Brain microvascular endothelial cell (primary cell): ENCODE measurements around the gene TMEM165.

Experiments used
- DNase-seq: peaks from one replicate; pipeline ENCODE4 v3.0.0-alpha.2; 2020
- H3K27ac ChIP-seq: fragments of 250-450 bp; sonication (Bioruptor Pico); 2 replicates; pipeline ENCODE4 v1.5.1; 2020; ENCODE audit warnings: mild to moderate bottlenecking, moderate library complexity
- H3K27me3 ChIP-seq: fragments of 250-450 bp; sonication (Bioruptor Pico); replicated peaks from 2 replicates; pipeline ENCODE4 v1.5.1; 2020; ENCODE audit warnings: mild to moderate bottlenecking
- H3K36me3 ChIP-seq: fragments of 250-450 bp; sonication (Bioruptor Pico); replicated peaks from 2 replicates; pipeline ENCODE4 v1.5.1; 2020; ENCODE audit warnings: mild to moderate bottlenecking
- H3K4me3 ChIP-seq: 2 replicates; pipeline ENCODE4 v1.5.1; 2011; ENCODE audit warnings: low read depth, mild to moderate bottlenecking, control low read depth, low read length, moderate library complexity
- in situ Hi-C: cut with HindIII; loops from 2 replicates; pipeline ENCODE4 v1.10.0; 2017; ENCODE audit warnings: low sequenced_read_pairs, low pct_ligation_motif_present
- TF ChIP-seq, protein P1 (sequence below): IDR thresholded peaks from 2 replicates; pipeline ENCODE4 v1.5.1; 2011; ENCODE audit warnings: low read depth, mild to moderate bottlenecking, moderate library complexity, low read length, control low read depth, inconsistent platforms; ENCODE audit errors: missing control alignments

The TMEM165 gene

DNA sequence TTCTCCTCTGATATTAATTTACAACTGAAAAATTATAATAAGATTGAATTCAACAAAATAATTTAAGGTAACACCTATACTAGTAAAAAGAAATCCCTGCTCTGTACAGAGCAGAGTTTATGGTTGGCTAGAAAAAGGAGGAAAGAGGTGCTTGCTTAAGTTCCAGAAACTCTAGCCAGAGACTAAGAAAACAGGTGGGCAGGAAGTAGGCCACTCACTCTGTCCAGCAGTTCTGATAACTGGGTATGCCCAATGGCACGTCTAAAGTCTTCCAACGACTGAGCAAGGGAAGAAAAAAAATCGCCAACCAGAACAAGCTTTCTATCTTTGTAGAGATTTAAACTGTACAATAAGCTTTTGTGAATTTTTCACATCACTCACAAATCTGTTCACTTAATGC, 42.1 kb downstream of the TMEM165 start:
- Histone ChIP-seq H3K27me3 (no peaks in the 10 kb centered on the region), H3K36me3 (peaks cover 16% of the 10 kb centered on the region), H3K4me3 (no peak overlapping the region), H3K27ac (peak overlapping the region; percentile 25)
- no peak for DNase-seq
- in situ Hi-C loops, result no loop called here
- TF ChIP-seq, protein P1, sequence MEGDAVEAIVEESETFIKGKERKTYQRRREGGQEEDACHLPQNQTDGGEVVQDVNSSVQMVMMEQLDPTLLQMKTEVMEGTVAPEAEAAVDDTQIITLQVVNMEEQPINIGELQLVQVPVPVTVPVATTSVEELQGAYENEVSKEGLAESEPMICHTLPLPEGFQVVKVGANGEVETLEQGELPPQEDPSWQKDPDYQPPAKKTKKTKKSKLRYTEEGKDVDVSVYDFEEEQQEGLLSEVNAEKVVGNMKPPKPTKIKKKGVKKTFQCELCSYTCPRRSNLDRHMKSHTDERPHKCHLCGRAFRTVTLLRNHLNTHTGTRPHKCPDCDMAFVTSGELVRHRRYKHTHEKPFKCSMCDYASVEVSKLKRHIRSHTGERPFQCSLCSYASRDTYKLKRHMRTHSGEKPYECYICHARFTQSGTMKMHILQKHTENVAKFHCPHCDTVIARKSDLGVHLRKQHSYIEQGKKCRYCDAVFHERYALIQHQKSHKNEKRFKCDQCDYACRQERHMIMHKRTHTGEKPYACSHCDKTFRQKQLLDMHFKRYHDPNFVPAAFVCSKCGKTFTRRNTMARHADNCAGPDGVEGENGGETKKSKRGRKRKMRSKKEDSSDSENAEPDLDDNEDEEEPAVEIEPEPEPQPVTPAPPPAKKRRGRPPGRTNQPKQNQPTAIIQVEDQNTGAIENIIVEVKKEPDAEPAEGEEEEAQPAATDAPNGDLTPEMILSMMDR, result no peak

DNA sequence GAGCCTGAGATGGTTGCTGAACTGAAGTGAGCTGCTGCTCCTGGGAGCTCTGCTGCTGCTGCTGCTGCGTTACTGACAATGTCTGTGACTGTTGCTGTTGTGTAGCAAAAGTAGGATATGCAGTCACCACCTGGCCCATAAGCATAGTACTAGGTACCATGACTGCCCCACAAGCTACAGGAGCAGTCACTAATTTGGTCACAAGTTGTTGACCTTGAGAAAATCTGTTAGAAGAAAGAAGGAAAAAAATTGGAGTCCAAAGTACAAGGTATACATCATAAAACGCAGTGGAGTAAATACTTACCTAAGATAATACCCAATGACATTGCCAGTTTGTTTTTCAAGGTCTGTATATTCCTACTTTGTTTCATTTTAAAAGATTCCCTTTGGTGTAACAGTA, 42.6 kb downstream of the TMEM165 start:
- Histone ChIP-seq H3K27me3 (no peaks in the 10 kb centered on the region), H3K36me3 (peaks cover 11% of the 10 kb centered on the region), H3K27ac (no peak overlapping the region), H3K4me3 (no peak overlapping the region)
- TF ChIP-seq, protein P1, result no peak
- no peak for DNase-seq
- in situ Hi-C loops, result no loop called here

DNA sequence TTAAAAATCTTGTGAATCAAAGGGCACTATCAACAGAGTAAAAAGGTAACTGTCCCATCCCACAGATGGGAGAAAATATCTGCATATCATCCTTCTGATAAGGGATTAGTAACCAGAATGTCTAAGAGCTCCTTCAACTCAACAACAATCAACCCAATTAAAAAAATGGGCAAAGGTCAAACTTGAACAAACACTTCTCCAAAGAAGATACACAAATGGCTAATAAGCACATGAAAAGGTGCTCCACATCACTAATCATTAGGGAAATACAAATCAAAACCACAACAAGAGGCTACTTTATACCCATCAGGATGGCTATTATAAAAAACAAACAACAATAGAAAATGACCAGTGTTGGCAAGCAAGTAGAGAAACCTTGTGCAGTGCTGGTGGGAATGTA, 43.3 kb downstream of the TMEM165 start:
- Histone ChIP-seq H3K4me3 (no peak overlapping the region), H3K27me3 (no peaks in the 10 kb centered on the region), H3K27ac (no peak overlapping the region), H3K36me3 (peaks cover 12% of the 10 kb centered on the region)
- DNase-seq, result no peak
- TF ChIP-seq, protein P1, result no peak
- in situ Hi-C loops, result no loop called here

DNA sequence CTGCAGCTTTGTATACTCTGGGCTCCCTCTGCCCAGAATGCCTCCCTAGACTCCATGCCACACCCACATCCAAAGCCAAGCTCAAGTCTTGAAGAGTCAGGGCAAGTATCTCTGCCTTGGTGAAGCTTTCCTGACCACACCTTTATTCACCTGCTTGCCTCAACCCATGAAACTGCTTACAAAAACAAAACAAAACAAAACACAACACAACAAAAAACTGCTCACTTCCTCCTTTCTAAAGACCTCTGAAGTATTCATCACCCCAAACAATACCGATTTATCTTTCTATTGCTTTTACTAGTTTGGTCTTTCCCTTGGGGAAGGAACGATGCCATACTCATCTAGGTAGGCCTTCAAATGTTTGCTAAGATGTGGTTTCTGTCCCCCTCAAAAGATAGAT, 45.0 kb downstream of the TMEM165 start:
- in situ Hi-C loops, result no loop called here
- TF ChIP-seq, protein P1, result no peak
- Histone ChIP-seq H3K27me3 (no peaks in the 10 kb centered on the region), H3K4me3 (no peak overlapping the region), H3K36me3 (peaks cover 4% of the 10 kb centered on the region), H3K27ac (no peak overlapping the region)
- no peak for DNase-seq

DNA sequence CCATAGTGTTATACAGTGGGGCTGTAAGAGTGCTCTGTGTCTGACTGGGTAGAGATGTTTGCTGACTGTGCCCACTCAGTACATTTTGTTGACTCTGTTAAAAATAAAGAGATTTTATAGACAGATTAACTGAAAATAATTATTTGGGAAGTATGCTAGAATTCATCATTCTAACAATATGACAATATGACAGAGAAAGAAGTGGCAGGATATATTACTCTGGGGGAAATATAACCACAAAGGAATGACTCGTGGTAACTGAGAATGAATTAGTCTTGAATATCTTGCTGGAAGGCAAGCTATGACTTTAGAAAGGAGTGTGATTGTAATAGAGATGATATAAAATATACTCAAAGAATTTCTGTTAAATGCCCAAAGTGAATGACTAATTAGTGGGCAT, 46.8 kb downstream of the TMEM165 start:
- Histone ChIP-seq H3K27ac (no peak overlapping the region), H3K36me3 (peaks cover 4% of the 10 kb centered on the region), H3K27me3 (no peaks in the 10 kb centered on the region), H3K4me3 (no peak overlapping the region)
- in situ Hi-C loops, result no loop called here
- TF ChIP-seq, protein P1, result no peak
- DNase-seq, result no peak

DNA sequence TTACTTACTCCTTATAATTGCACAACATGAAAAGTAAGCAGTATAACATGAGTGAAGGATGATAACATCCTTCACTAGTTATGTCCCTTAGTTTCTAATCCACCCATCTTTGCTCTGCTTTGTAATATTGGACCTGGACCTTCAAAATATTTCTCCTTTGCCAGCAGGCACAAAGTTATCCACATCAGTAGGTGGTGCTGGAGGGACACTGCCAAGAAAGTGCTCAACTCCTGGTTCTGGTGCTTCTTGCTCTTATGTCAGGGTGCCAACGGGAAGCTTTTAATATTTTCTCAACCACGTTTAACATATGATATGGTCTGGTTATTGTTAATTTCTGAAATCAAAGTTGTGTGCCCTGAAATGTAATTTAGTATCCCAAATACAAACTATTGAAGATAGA, 49.1 kb downstream of the TMEM165 start:
- Histone ChIP-seq H3K27me3 (no peaks in the 10 kb centered on the region), H3K36me3 (peaks cover 14% of the 10 kb centered on the region), H3K27ac (no peak overlapping the region), H3K4me3 (no peak overlapping the region)
- peak; percentile 58 for DNase-seq
- TF ChIP-seq, protein P1, result peak; percentile 66
- in situ Hi-C loops, result no loop called here
